Caco-2 (cell line): ENCODE data around the gene BCAT1. TPM values are rescaled to one million over a fixed set of nuclear protein-coding genes. Genes with fewer than 3 reads are reported as not detected.
A peak's percentile ranks its signal among the peaks of the same experiment; 100 is the strongest.

Experiments
- BruUV-seq: library from RNA; stranded (reverse); fragments of 400-500 nt; replicated peaks from 2 replicates; lab custom pipeline; 2021; lab: Mats Ljungman, UMichigan
- CTCF ChIA-PET: fragments of 300-600 bp; sonication (Branson Sonifier 250); formaldehyde crosslinking; loops from one replicate; lab custom pipeline; 2022; ENCODE audit warnings: antibody characterized with exemption; lab: Charles Lee
- POLR2A ChIA-PET: fragments of 300-600 bp; sonication (Branson Sonifier 250); formaldehyde crosslinking; loops from one replicate; lab custom pipeline; 2022; ENCODE audit warnings: antibody characterized with exemption; lab: Charles Lee
- DNase-seq, 2 experiments: peaks; one replicate each; pipeline versions ENCODE4 v3.0.0 to v3.0.0-alpha.2; 2020 to 2022
- H3K27me3 ChIP-seq: replicated peaks from 2 replicates; pipeline ENCODE4 v1.6.0; 2011; ENCODE audit warnings: low read length; ENCODE audit not compliant: control insufficient read depth, insufficient read depth
- H3K36me3 ChIP-seq: 2 replicates; pipeline ENCODE4 v1.5.1; 2011; ENCODE audit warnings: low read length; ENCODE audit not compliant: control insufficient read depth, insufficient read depth
- H3K4me1 ChIP-seq: fragments of 250-450 bp; sonication (Bioruptor Pico); 2 replicates; pipeline ENCODE4 v1.5.1; 2020; ENCODE audit warnings: mild to moderate bottlenecking
- H3K4me3 ChIP-seq: 2 replicates; pipeline ENCODE4 v1.5.1; 2011; ENCODE audit warnings: low read depth, mild to moderate bottlenecking, control low read depth, low read length
- H3K9me3 ChIP-seq: fragments of 250-450 bp; sonication (Bioruptor Pico); 2 replicates; pipeline ENCODE4 v1.5.1; 2020; ENCODE audit warnings: mild to moderate bottlenecking, moderate library complexity
- H3K27ac Mint-ChIP-seq: one replicate; pipeline ENCODE4 v1.8.0; 2022; ENCODE audit warnings: mixed read lengths; ENCODE audit not compliant: unreplicated experiment
- H3K27me3 Mint-ChIP-seq: one replicate; pipeline ENCODE4 v1.8.0; 2022; ENCODE audit warnings: mixed read lengths; ENCODE audit not compliant: insufficient read depth, unreplicated experiment
- H3K36me3 Mint-ChIP-seq: one replicate; pipeline ENCODE4 v1.8.0; 2022; ENCODE audit warnings: mild to moderate bottlenecking, mixed read lengths; ENCODE audit not compliant: insufficient read depth, unreplicated experiment
- H3K4me1 Mint-ChIP-seq: one replicate; pipeline ENCODE4 v1.8.0; 2022; ENCODE audit warnings: low read depth, mixed read lengths; ENCODE audit not compliant: unreplicated experiment
- H3K4me3 Mint-ChIP-seq: one replicate; pipeline ENCODE4 v1.8.0; 2022; ENCODE audit warnings: mild to moderate bottlenecking, moderate library complexity, mixed read lengths; ENCODE audit not compliant: unreplicated experiment
- H3K9me3 Mint-ChIP-seq: one replicate; pipeline ENCODE4 v1.8.0; 2022; ENCODE audit warnings: mixed read lengths; ENCODE audit not compliant: unreplicated experiment
- CTCF ChIP-seq, 2 experiments: fragments of 200-600 bp in 1 of 2; IDR thresholded peaks; 1 replicate in 1 of 2; 2 replicates in 1 of 2; pipeline versions ENCODE4 v1.5.1 to v1.8.0; 2011 to 2022; ENCODE audit warnings: antibody characterized with exemption in 1 of 2, control low read depth in 1 of 2, inconsistent platforms in 1 of 2, low read depth in 1 of 2, low read length in 1 of 2, mild to moderate bottlenecking in 1 of 2, moderate library complexity in 1 of 2; ENCODE audit not compliant: insufficient read depth in 1 of 2, severe bottlenecking in 1 of 2, unreplicated experiment in 1 of 2
- intact Hi-C: fragments of 100-400 bp; cut with micrococcal nuclease; formaldehyde crosslinking; loops from one replicate; pipeline ENCODE4 v1.10.0; 2022; ENCODE audit not compliant: unreplicated experiment
- total RNA-seq: library from RNA; stranded (reverse); gene quantifications from 2 replicates; pipeline ENCODE4 v1.2.3, GENCODE V29; 2022

The BCAT1 gene
- total RNA-seq, 1 experiment from 2014 or later: 432 TPM

DNA sequence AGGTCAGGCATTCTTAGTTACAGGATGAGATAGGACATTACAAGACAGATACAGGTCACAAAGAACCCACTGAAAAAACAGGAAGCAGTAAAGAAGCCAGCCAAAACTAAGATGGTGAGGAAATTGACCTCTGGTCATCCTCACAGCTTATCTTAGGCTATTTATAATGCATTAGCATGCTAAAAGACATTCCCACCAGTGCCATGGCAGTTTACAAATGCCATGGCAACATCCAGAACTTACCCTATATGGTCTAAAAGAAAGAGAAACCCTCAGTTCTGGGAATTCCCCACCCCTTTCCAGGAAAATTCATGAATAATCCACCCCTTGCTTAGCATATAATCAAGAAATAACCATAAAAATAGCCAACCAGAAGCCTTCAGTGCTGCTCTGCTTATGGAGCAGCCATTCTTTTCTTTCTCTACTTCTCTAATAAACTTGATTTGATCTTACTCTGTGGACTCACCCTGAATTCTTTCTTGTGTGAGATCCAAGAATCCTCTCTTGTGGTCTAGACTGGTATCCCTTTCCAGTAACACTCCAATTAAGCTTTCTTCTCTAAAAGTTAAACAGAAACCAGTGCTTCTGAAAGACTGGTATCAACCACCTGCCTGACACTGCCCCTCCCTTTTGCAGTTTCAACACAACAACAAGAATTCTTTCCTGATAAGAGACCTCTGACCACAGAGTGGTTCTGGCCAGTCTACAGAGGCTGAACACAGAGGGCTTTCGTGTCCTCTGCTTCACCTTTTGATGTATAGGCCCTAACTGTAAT is 86.9 kb downstream of the BCAT1 start:
- Mint-ChIP-seq H3K27me3 (no peaks in the 10 kb centered on the region), H3K4me3 (peak overlapping the region; percentile 57), H3K27ac (peak overlapping the region; percentile 94), H3K9me3 (peaks cover 55% of the 10 kb centered on the region), H3K36me3 (peaks cover 81% of the 10 kb centered on the region), H3K4me1 (peaks cover 39% of the 10 kb centered on the region)
- DNase-seq: peak; percentile 88 to 89
- Histone ChIP-seq H3K4me3 (no peak overlapping the region), H3K4me1 (peaks cover 67% of the 10 kb centered on the region), H3K9me3 (peaks cover 74% of the 10 kb centered on the region), H3K36me3 (no peaks in the 10 kb centered on the region), H3K27me3 (no peaks in the 10 kb centered on the region)
- TF ChIP-seq CTCF (IDR thresholded peaks at IDR 0.05; ENCODE audit: insufficient read depth in 1 of 2, low read depth in 1 of 2, low read length in 1 of 2, severe bottlenecking in 1 of 2, unreplicated experiment in 1 of 2): no peak
- BruUV-seq: no TSS peak
- intact Hi-C loops: loop anchor here (1.0 to 2.0 kb wide), 4 partner anchors 10 to 265 kb away; no protein-coding TSS in a partner anchor
- ChIA-PET POLR2A (interaction anchor here (0.6 to 1.0 kb wide), 2 partner anchors 8 to 24 kb away, joined by 6 to 10 read pairs; no protein-coding TSS in a partner anchor), CTCF (interaction anchor here (0.6 kb wide), 1 partner anchor 26 kb away, joined by 3 read pairs; no protein-coding TSS in a partner anchor)

DNA sequence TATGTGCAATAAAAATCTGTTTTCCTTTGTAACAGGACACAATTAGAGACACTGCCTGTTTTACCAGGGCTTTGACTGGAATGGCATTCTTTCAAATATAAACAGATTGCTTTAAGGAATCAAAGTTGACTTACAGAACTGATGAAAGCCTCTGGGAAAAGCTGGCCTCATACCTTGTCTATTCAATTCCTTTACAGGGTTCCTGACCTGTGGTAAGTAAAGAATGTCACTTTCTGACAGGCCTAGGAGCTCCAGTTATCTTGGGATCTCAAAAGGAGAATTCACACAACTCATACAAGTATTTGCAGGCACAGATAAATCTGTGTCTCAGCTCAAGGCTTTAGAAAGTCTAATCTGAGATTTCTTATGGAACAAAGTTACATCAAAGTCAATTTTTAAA is 88.4 kb downstream of the BCAT1 start:
- Mint-ChIP-seq H3K27me3 (no peaks in the 10 kb centered on the region), H3K9me3 (peaks cover 57% of the 10 kb centered on the region), H3K27ac (no peak overlapping the region), H3K4me3 (no peak overlapping the region), H3K4me1 (peaks cover 48% of the 10 kb centered on the region), H3K36me3 (peaks cover 82% of the 10 kb centered on the region)
- CTCF ChIA-PET: no interaction called here
- intact Hi-C loops: loop anchor here (1.0 to 2.0 kb wide), 4 partner anchors 24 to 266 kb away; no protein-coding TSS in a partner anchor
- Histone ChIP-seq H3K4me1 (peaks cover 59% of the 10 kb centered on the region), H3K27me3 (no peaks in the 10 kb centered on the region), H3K4me3 (no peak overlapping the region), H3K36me3 (no peaks in the 10 kb centered on the region), H3K9me3 (peaks cover 61% of the 10 kb centered on the region)
- no TSS peak for BruUV-seq
- peak in 1 of 2 experiments; percentile 72 for DNase-seq
- no peak for TF ChIP-seq CTCF (IDR thresholded peaks at IDR 0.05; ENCODE audit: insufficient read depth in 1 of 2, low read depth in 1 of 2, low read length in 1 of 2, severe bottlenecking in 1 of 2, unreplicated experiment in 1 of 2)
- POLR2A ChIA-PET: interaction anchor here (0.6 kb wide), 2 partner anchors 291 to 453 kb away, joined by 3 to 5 read pairs; no protein-coding TSS in a partner anchor

DNA sequence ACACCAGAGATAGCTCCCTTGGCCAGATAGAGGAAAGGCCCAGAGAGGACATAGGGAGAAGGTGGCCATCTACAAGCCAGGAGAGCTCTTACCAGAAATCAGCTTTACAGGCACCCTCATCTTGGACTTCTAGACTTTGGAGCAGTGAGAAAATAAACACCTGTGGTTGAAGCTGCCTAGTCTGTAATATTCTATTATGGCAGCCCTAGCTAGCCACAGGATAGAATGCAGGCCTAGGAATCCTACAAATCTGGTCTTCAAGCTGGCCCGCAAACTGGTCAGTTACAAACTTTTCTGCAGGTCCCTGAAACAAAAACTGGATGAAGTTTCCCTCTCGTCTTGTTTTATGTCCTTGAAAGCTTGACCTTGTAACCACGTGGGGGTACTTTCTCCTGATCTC is 92.4 kb downstream of the BCAT1 start:
- intact Hi-C loops: no loop called here
- Mint-ChIP-seq H3K9me3 (peaks cover 30% of the 10 kb centered on the region), H3K27ac (peak overlapping the region; percentile 2), H3K36me3 (peaks cover 79% of the 10 kb centered on the region), H3K4me1 (peaks cover 32% of the 10 kb centered on the region), H3K4me3 (no peak overlapping the region), H3K27me3 (no peaks in the 10 kb centered on the region)
- ChIA-PET CTCF (no interaction called here), POLR2A (interaction anchor here (0.6 kb wide), 1 partner anchor 161 kb away, joined by 3 read pairs; no protein-coding TSS in a partner anchor)
- Histone ChIP-seq H3K4me1 (peaks cover 20% of the 10 kb centered on the region), H3K4me3 (no peak overlapping the region), H3K36me3 (no peaks in the 10 kb centered on the region), H3K27me3 (no peaks in the 10 kb centered on the region), H3K9me3 (peaks cover 36% of the 10 kb centered on the region)
- no peak for TF ChIP-seq CTCF (IDR thresholded peaks at IDR 0.05; ENCODE audit: insufficient read depth in 1 of 2, low read depth in 1 of 2, low read length in 1 of 2, severe bottlenecking in 1 of 2, unreplicated experiment in 1 of 2)
- BruUV-seq: no TSS peak
- DNase-seq: no peak
